H1 (cell line): ENCODE data around the gene CD99. TPM values are rescaled to one million over a fixed set of nuclear protein-coding genes. Genes with fewer than 3 reads are reported as not detected.
"Not testable (repeated sequence)": the region's sequence is repeated elsewhere in the genome, so short reads cannot be mapped to it uniquely, and the experiment has no call there.

Source experiments
- CTCF ChIA-PET: fragments of 300-600 bp; sonication (Branson Sonifier 250); formaldehyde crosslinking; loops from one replicate; lab custom pipeline; 2021; ENCODE audit not compliant: partially characterized antibody; lab: Charles Lee
- POLR2A ChIA-PET: fragments of 300-600 bp; sonication (Branson Sonifier 250); formaldehyde crosslinking; loops from one replicate; lab custom pipeline; 2021; ENCODE audit warnings: inconsistent platforms; ENCODE audit not compliant: partially characterized antibody; lab: Charles Lee
- DNase-seq, 2 experiments: peaks; one replicate each; pipeline versions ENCODE4 v3.0.0 to v3.0.0-alpha.2; 2010 to 2022; ENCODE audit warnings: low spot score in 2 of 2, low read depth in 1 of 2, mixed read lengths in 1 of 2
- FAIRE-seq: peaks from 2 replicates; lab custom pipeline; 2011; peaks lifted over from hg19 to GRCh38; lab: Jason Lieb, UNC
- H2AFZ ChIP-seq: 2 replicates; pipeline ENCODE4 v1.8.1; 2012; ENCODE audit warnings: low read length, inconsistent platforms
- H2AK5ac ChIP-seq: 2 replicates; pipeline ENCODE4 v1.6.1; 2013; ENCODE audit warnings: low read depth, low read length
- H2BK120ac ChIP-seq: replicated peaks from 2 replicates; pipeline ENCODE3; 2013; ENCODE audit warnings: low read depth, low read length, inconsistent platforms
- H2BK12ac ChIP-seq: 2 replicates; pipeline ENCODE4 v1.6.1; 2013; ENCODE audit warnings: low read depth, low read length
- H2BK15ac ChIP-seq: 2 replicates; pipeline ENCODE4 v1.6.1; 2013; ENCODE audit warnings: low read length
- H2BK20ac ChIP-seq: 2 replicates; pipeline ENCODE4 v1.6.1; 2013; ENCODE audit warnings: low read length
- H2BK5ac ChIP-seq: 2 replicates; pipeline ENCODE4 v1.6.1; 2013; ENCODE audit warnings: low read depth, low read length
- H3K14ac ChIP-seq: 2 replicates; pipeline ENCODE4 v1.6.1; 2013; ENCODE audit warnings: inconsistent platforms; ENCODE audit not compliant: insufficient read length
- H3K18ac ChIP-seq: 2 replicates; pipeline ENCODE4 v1.6.1; 2013; ENCODE audit warnings: low read length; ENCODE audit errors: extremely low read depth
- H3K23ac ChIP-seq: 2 replicates; pipeline ENCODE4 v1.6.1; 2013; ENCODE audit warnings: inconsistent platforms; ENCODE audit not compliant: insufficient read length
- H3K23me2 ChIP-seq: 2 replicates; pipeline ENCODE4 v1.6.1; 2013; ENCODE audit warnings: low read depth, low read length
- H3K27ac ChIP-seq: 2 replicates; pipeline ENCODE4 v1.6.1; 2011; ENCODE audit warnings: low read depth, low read length, inconsistent platforms
- H3K27me3 ChIP-seq, 4 experiments: replicated peaks in 1 of 4; 1 replicate in 1 of 4; 2 replicates in 3 of 4; pipeline versions ENCODE4 v1.6.1 to v1.8.1; 2011 to 2013; ENCODE audit warnings: low read length in 3 of 4, mild to moderate bottlenecking in 3 of 4, inconsistent platforms in 2 of 4, mixed read lengths in 2 of 4, moderate library complexity in 1 of 4; ENCODE audit not compliant: control insufficient read depth in 3 of 4, insufficient read depth in 3 of 4; ENCODE audit errors: extremely low read depth in 1 of 4
- H3K36me3 ChIP-seq, 4 experiments: 2 replicates each; pipeline versions ENCODE4 v1.6.1 to v1.8.1; 2011 to 2013; ENCODE audit warnings: mild to moderate bottlenecking in 4 of 4, low read length in 3 of 4, moderate library complexity in 2 of 4, control low read depth in 1 of 4, inconsistent platforms in 1 of 4; ENCODE audit not compliant: insufficient read depth in 4 of 4, control insufficient read depth in 2 of 4
- H3K4ac ChIP-seq: replicated peaks from 2 replicates; pipeline ENCODE3; 2013; ENCODE audit warnings: low read length, low read depth, mixed read lengths, inconsistent platforms; ENCODE audit not compliant: insufficient read length
- H3K4me1 ChIP-seq, 4 experiments: replicated peaks in 1 of 4; 1 replicate in 1 of 4; 2 replicates in 3 of 4; pipeline versions ENCODE4 v1.6.1 to v1.8.1; 2011 to 2013; ENCODE audit warnings: low read length in 3 of 4, inconsistent platforms in 2 of 4, mixed read lengths in 1 of 4; ENCODE audit not compliant: insufficient read depth in 4 of 4, control insufficient read depth in 3 of 4
- H3K4me2 ChIP-seq, 2 experiments: 2 replicates each; pipeline versions ENCODE4 v1.6.1 to v1.8.1; 2011 to 2013; ENCODE audit warnings: low read depth in 2 of 2, low read length in 2 of 2, control low read depth in 1 of 2, inconsistent platforms in 1 of 2, mild to moderate bottlenecking in 1 of 2; ENCODE audit not compliant: insufficient read depth in 1 of 2
- H3K4me3 ChIP-seq, 4 experiments: fragments of 200-600, 300-600 bp in 1 of 4; sonication (generic), shearing (Covaris generic), sonication (Bioruptor Twin) in 1 of 4; 2 replicates each; pipeline versions ENCODE4 v1.5.1 to v1.8.1; 2011 to 2016; ENCODE audit warnings: low read length in 4 of 4, low read depth in 3 of 4, control low read depth in 2 of 4, inconsistent platforms in 2 of 4, mild to moderate bottlenecking in 2 of 4, mixed read lengths in 1 of 4, moderate library complexity in 1 of 4; ENCODE audit not compliant: insufficient read depth in 2 of 4; ENCODE audit errors: extremely low read depth in 1 of 4
- H3K56ac ChIP-seq: replicated peaks from 2 replicates; pipeline ENCODE3; 2013; ENCODE audit warnings: low read depth, mild to moderate bottlenecking, mixed read lengths, low read length, inconsistent platforms; ENCODE audit not compliant: insufficient read length
- H3K79me1 ChIP-seq: 2 replicates; pipeline ENCODE4 v1.6.1; 2013; ENCODE audit warnings: low read depth, low read length, control low read depth
- H3K79me2 ChIP-seq, 2 experiments: 2 replicates each; pipeline versions ENCODE4 v1.6.1 to v1.8.1; 2012 to 2013; ENCODE audit warnings: low read length in 2 of 2, mild to moderate bottlenecking in 2 of 2, inconsistent platforms in 1 of 2; ENCODE audit not compliant: insufficient read depth in 2 of 2, control insufficient read depth in 1 of 2
- H3K9ac ChIP-seq, 4 experiments: replicated peaks in 1 of 4; 1 replicate in 1 of 4; 2 replicates in 3 of 4; pipeline versions ENCODE4 v1.6.1 to v1.8.1; 2011 to 2013; ENCODE audit warnings: low read depth in 3 of 4, low read length in 3 of 4, control low read depth in 2 of 4, mild to moderate bottlenecking in 2 of 4, moderate library complexity in 2 of 4, inconsistent platforms in 1 of 4; ENCODE audit errors: extremely low read depth in 1 of 4
- H3K9me3 ChIP-seq, 2 experiments: 2 replicates each; pipeline versions ENCODE4 v1.6.1 to v1.8.1; 2012 to 2013; ENCODE audit warnings: mild to moderate bottlenecking in 2 of 2, moderate library complexity in 2 of 2, control low read depth in 1 of 2, inconsistent platforms in 1 of 2, low read depth in 1 of 2, low read length in 1 of 2, mixed read lengths in 1 of 2; ENCODE audit not compliant: insufficient read depth in 2 of 2
- H4K20me1 ChIP-seq, 2 experiments: replicated peaks in 1 of 2; 2 replicates each; pipeline versions ENCODE3 to v1.8.1; 2011 to 2013; ENCODE audit warnings: inconsistent platforms in 2 of 2, low read length in 2 of 2, mild to moderate bottlenecking in 1 of 2; ENCODE audit not compliant: insufficient read depth in 2 of 2, control insufficient read depth in 1 of 2
- H4K5ac ChIP-seq: 2 replicates; pipeline ENCODE4 v1.6.1; 2013; ENCODE audit warnings: low read length, low read depth, mixed read lengths, inconsistent platforms; ENCODE audit not compliant: insufficient read length
- H4K8ac ChIP-seq: 2 replicates; pipeline ENCODE4 v1.8.0; 2013; ENCODE audit warnings: mild to moderate bottlenecking, moderate library complexity, low read length, inconsistent platforms; ENCODE audit not compliant: insufficient read depth; ENCODE audit errors: extremely low read depth
- H4K91ac ChIP-seq: replicated peaks from 2 replicates; pipeline ENCODE3; 2013; ENCODE audit warnings: low read length, mixed read lengths, inconsistent platforms; ENCODE audit not compliant: insufficient read length
- WGBS, 2 experiments: shearing (Covaris generic) in 1 of 2; methylation state at CpG; one replicate each; pipeline versions ENCODE4 v1.1.6 to v1.1.7; 2013 to 2015; ENCODE audit warnings: low lambda C conversion rate in 2 of 2, mixed read lengths in 2 of 2, inconsistent platforms in 1 of 2, low coverage in 1 of 2, missing lambda C conversion rate in 1 of 2; ENCODE audit not compliant: insufficient replicate concordance in 2 of 2, insufficient coverage in 1 of 2, insufficient read length in 1 of 2; ENCODE audit errors: extremely low coverage in 1 of 2, missing lambda C conversion rate in 1 of 2; 5-methylcytosine and 5-hydroxymethylcytosine counted together
- polyA plus RNA-seq, 7 experiments: library from polyadenylated mRNA; depleted of rRNA in 3 of 7; stranded (reverse) in 5 of 7; unstranded in 2 of 7; fragments of >200 nt in 5 of 7; fragments of 200-250 nt in 2 of 7; gene quantifications; 1 replicate in 5 of 7; 2 replicates in 1 of 7; 4 replicates in 1 of 7; pipeline versions ENCODE4 v1.2.1 to v1.2.3, GENCODE V29; 2011 to 2013; ENCODE audit warnings: missing spikeins in 2 of 7, mixed read lengths in 2 of 7
- total RNA-seq: library from RNA; stranded (reverse); fragmentation: NEBNext Ultra II Directional; extraction: Animal tissue kit (Norgen Biotek cat#: 25700); gene quantifications from 2 replicates; pipeline ENCODE4 v1.2.1, GENCODE V29; 2021

The CD99 gene
- total and polyA plus RNA-seq, 2 of the 8 experiments (the other 6 are each of a cell fraction or from before 2014, with no cell fraction given): 30.1 to 47.8 TPM

GRCh38 chrX:2764766-2765548 is 73.9 kb downstream of the CD99 start:
- H3K36me3 ChIP-seq, H3K4me1 ChIP-seq, H4K91ac ChIP-seq, CTCF ChIA-PET, H2BK20ac ChIP-seq, H3K18ac ChIP-seq, H3K4me3 ChIP-seq, H2BK12ac ChIP-seq, H3K4me2 ChIP-seq, H3K14ac ChIP-seq, FAIRE-seq, H3K27me3 ChIP-seq, H2AK5ac ChIP-seq, H3K9me3 ChIP-seq, H3K23ac ChIP-seq, H2AFZ ChIP-seq, H3K56ac ChIP-seq, H3K27ac ChIP-seq, H2BK15ac ChIP-seq, H4K5ac ChIP-seq, H3K79me2 ChIP-seq, H2BK120ac ChIP-seq, POLR2A ChIA-PET, H4K20me1 ChIP-seq, DNase-seq, H3K9ac ChIP-seq, H3K23me2 ChIP-seq, H3K79me1 ChIP-seq, H2BK5ac ChIP-seq, H3K4ac ChIP-seq, H4K8ac ChIP-seq: not testable (repeated sequence)
- 92% methylated on average over 14 of the region's 19 CpGs; no CpG with 5 or more reads in 1 of the 2 experiments for WGBS, 2 experiments
